GM06990 (cell line): ENCODE measurements around the gene CFI.
"Not testable (repeated sequence)": the region's sequence is repeated elsewhere in the genome, so short reads cannot be mapped to it uniquely, and the experiment has no call there.

ENCODE experiments used
- DNase-seq: peaks from one replicate; pipeline ENCODE4 v3.0.0-alpha.2; 2011; ENCODE audit not compliant: insufficient read length; ENCODE audit errors: extremely low read depth
- H3K27me3 ChIP-seq: replicated peaks from 2 replicates; pipeline ENCODE4 v1.6.0; 2011; ENCODE audit warnings: low read length; ENCODE audit not compliant: control insufficient read depth, insufficient read depth
- H3K36me3 ChIP-seq: 2 replicates; pipeline ENCODE4 v1.5.1; 2011; ENCODE audit warnings: low read length; ENCODE audit not compliant: control insufficient read depth, insufficient read depth
- H3K4me3 ChIP-seq: replicated peaks from 2 replicates; pipeline ENCODE4 v1.5.1; 2011; ENCODE audit warnings: low read depth, mild to moderate bottlenecking, control low read depth, low read length
- CTCF ChIP-seq: IDR thresholded peaks from 2 replicates; pipeline ENCODE4 v1.5.1; 2011; ENCODE audit warnings: low read length, control low read depth, mild to moderate bottlenecking, inconsistent platforms; ENCODE audit not compliant: insufficient read depth, poor library complexity, severe bottlenecking

Gene CFI

GRCh38 chr4:109786846-109787245, 15.0 kb downstream of the CFI start:
- Histone ChIP-seq H3K36me3 (no peaks in the 10 kb centered on the region), H3K4me3 (no peak overlapping the region), H3K27me3 (no peaks in the 10 kb centered on the region)
- no peak for DNase-seq
- TF ChIP-seq CTCF = no peak

- not testable (repeated sequence) for DNase-seq, H3K36me3 ChIP-seq, H3K4me3 ChIP-seq, H3K27me3 ChIP-seq
These were observed 19.7 kb downstream of the CFI start for GRCh38 chr4:109782092-109782491.

- Histone ChIP-seq H3K27me3 (no peaks in the 10 kb centered on the region; the same call in 1 of the 2 replicates), H3K4me3 (no peak overlapping the region), H3K36me3 (no peaks in the 10 kb centered on the region)
- no peak for TF ChIP-seq CTCF
- no peak for DNase-seq
These were observed 36.9 kb downstream of the CFI start for GRCh38 chr4:109764789-109765402.

GRCh38 chr4:109764376-109764775, 37.4 kb downstream of the CFI start:
- TF ChIP-seq CTCF = no peak
- Histone ChIP-seq H3K4me3 (no peak overlapping the region), H3K27me3 (no peaks in the 10 kb centered on the region; the same call in 1 of the 2 replicates), H3K36me3 (no peaks in the 10 kb centered on the region)
- no peak for DNase-seq

GRCh38 chr4:109760682-109761081, 41.1 kb downstream of the CFI start:
- TF ChIP-seq CTCF = no peak
- H3K36me3 ChIP-seq = no peaks in the 10 kb centered on the region
- DNase-seq = no peak

GRCh38 chr4:109755656-109756055, 46.1 kb downstream of the CFI start:
- Histone ChIP-seq H3K27me3 (no peaks in the 10 kb centered on the region), H3K4me3 (no peak overlapping the region), H3K36me3 (no peaks in the 10 kb centered on the region)
- no peak for DNase-seq
- no peak for TF ChIP-seq CTCF

More at GRCh38 chr4:109760682-109761081, 41.1 kb downstream of the CFI start:
- Histone ChIP-seq H3K27me3 (no peaks in the 10 kb centered on the region), H3K4me3 (no peak overlapping the region)
